HG03558 (cell line): ENCODE results near the gene MAST3.
"Not testable (repeated sequence)": the region's sequence is repeated elsewhere in the genome, so short reads cannot be mapped to it uniquely, and the experiment has no call there.

Source experiments
- ATAC-seq: cut with Tn5 transposase; IDR thresholded peaks from one replicate; pipeline ENCODE4 v1.9.1; 2021; ENCODE audit warnings: moderate number of reproducible peaks; ENCODE audit not compliant: unreplicated experiment; ENCODE audit errors: extremely low read depth

Gene MAST3

GRCh38 chr19:18156268-18156667, 58.7 kb downstream of the MAST3 start:
- no peak for ATAC-seq

- no peak for ATAC-seq
These were observed 59.4 kb downstream of the MAST3 start for GRCh38 chr19:18156841-18157464.

- no peak for ATAC-seq
These were observed 60.0 kb downstream of the MAST3 start for GRCh38 chr19:18157465-18158063.

GRCh38 chr19:18158467-18158866, 60.9 kb downstream of the MAST3 start:
- ATAC-seq, result no peak

GRCh38 chr19:18159059-18159616, 61.6 kb downstream of the MAST3 start:
- ATAC-seq, result not testable (repeated sequence)

GRCh38 chr19:18159810-18160209, 62.2 kb downstream of the MAST3 start:
- ATAC-seq, result no peak

- ATAC-seq, result no peak
These were observed 63.0 kb downstream of the MAST3 start for GRCh38 chr19:18160493-18160970.

- ATAC-seq, result no peak
These were observed 63.5 kb downstream of the MAST3 start for GRCh38 chr19:18160971-18161635.

- ATAC-seq, result no peak
These were observed 64.0 kb downstream of the MAST3 start for GRCh38 chr19:18161636-18162002.

- no peak for ATAC-seq
These were observed 66.5 kb downstream of the MAST3 start for GRCh38 chr19:18164072-18164471.

- ATAC-seq, result no peak
These were observed 68.4 kb downstream of the MAST3 start for GRCh38 chr19:18165794-18166544.

GRCh38 chr19:18167011-18167410, 69.4 kb downstream of the MAST3 start:
- ATAC-seq, result no peak

GRCh38 chr19:18167975-18168645, 70.5 kb downstream of the MAST3 start:
- ATAC-seq, result no peak

- ATAC-seq, result no peak
These were observed 71.2 kb downstream of the MAST3 start for GRCh38 chr19:18168673-18169381.

GRCh38 chr19:18170714-18171255, 73.2 kb downstream of the MAST3 start:
- ATAC-seq, result no peak

- ATAC-seq, result no peak
These were observed 74.2 kb downstream of the MAST3 start for GRCh38 chr19:18171605-18172327.

- no peak for ATAC-seq
These were observed 74.9 kb downstream of the MAST3 start for GRCh38 chr19:18172331-18173053.

GRCh38 chr19:18173054-18173571, 75.5 kb downstream of the MAST3 start:
- ATAC-seq, result no peak
